ENCODE results near the gene EEIG1.
A peak's percentile ranks its signal among the peaks of the same experiment; 100 is the strongest.

Gene EEIG1

DNA sequence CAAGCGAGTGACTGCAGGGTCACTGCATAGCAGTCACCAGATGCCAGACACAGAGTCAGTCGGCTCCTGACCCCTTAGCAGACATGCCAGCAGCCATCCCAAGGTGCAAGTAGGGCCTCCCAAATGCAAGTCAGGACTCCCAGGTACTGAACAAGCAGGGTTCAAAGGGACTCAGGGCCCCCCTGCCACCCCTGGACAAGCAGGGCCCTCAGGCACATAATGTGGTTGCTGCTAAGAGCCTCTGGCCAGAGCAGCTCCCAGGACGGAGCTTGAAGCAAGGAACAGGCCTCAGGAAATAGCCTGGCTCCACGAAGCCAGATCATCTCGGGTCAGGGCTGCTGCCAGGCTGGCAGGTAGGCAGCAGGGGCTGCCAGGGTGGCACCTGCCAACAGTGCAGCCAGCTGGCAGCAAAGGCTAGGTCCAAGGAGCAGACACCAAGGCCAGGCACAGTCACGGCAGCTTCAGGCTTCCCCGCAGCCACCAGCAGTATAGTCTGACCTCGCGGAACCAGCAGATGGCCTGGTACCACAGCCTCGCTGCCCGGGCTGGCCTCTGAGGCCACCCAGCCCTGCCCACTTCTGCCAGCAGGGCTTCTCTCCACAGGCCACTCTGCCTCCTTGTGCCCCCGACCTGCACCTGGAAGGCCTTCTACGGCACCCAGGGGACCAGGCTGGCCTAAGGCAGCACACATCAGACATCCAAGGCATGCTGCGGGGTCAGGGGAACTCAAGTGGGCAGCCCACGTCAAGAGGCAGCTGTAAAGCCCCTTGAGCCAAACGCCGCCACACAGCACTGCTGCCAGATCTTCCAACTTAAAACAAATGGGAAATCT lies 7.4 kb downstream of the EEIG1 start:
- DNase-seq = no peak

GRCh38 chr9:127972236-127972871 lies 8.4 kb downstream of the EEIG1 start:
- DNase-seq = no peak

GRCh38 chr9:127971357-127972235 lies 9.2 kb downstream of the EEIG1 start:
- peak; percentile 64 for DNase-seq

GRCh38 chr9:127970401-127971313 lies 10.1 kb downstream of the EEIG1 start:
- DNase-seq = no peak

DNA sequence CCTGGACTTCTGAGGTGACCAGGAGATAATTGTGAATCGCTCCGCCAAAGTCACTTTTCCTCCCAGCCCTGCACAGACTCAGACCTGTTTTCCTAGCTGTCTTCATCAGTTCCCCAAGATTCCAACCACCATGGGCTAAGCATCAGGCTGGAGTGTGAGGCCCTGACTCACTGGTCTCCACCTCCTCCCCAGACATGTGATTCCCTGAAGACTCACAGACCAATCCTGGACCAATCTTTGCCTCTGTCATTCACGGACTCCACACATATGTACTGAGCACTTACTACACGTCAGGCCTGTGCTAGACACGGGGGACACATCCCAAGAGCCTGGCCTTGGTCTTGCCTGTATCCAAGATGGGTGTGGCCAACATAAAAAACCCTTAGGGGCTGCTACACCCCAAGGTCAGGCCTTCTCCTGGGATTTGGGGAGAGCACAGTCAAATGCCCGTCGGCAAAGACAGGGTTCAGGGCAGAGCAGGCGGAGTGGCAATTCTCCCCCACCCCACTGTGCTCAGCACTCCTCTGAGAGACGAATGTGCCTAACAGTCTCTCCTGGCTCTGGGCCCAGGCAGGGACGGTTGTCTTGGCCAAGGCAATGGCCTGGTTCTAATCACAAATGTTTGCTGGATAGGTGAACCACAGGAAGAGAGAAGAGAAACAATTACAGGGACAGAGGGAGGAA lies 11.9 kb downstream of the EEIG1 start:
- DNase-seq = no peak

DNA sequence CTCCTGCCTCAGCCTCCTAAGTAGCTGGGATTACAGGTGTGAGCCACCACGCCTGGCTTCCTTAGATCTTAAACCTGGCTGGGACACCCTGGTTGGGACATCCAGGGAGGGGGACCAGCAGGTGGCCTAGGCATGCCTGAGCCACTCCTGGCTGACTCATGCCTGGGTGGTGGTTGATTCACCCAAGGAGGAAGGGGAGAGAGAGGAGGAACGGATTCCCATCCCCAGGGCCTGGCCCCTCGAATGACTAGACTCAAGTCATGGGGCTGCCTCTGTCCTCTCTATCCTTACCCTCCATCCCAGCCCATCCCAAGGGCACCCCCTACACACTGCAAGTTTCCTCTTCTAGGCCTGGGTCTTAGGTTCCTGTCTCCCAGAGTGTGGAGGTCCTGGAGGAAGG lies 12.7 kb downstream of the EEIG1 start:
- DNase-seq = no peak

DNA sequence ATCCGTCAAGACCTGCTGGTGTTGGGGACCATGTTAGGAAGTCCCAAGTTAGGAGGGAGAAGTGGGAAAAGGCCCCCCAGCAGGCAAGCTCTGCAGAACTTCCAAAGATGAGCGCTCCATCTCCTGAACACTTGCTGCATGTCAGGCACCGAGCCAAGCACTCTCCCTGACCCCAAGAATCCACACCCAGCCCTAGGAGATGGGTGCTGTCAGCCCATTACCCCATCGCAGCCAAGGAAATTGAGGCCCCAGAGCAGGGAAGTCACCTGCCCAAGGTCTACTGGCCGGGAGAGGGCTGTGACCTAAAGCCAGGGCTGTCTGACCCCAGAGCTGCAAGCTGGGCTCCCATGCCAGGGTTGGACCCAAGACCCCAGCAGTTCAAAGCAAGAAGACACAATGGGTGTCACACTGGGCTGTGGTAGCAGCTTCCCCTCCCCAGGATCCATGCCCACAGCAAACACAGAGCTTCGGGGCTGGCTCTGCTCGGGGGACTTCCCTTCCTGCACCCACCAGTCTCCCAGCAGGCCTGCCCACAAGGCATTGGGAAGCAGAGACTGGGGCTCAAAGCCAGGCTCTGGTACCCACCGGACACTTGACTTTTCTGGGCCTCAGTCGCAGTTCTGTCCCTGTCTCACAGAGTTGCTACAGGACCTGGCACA lies 13.5 kb downstream of the EEIG1 start:
- no peak for DNase-seq

DNA sequence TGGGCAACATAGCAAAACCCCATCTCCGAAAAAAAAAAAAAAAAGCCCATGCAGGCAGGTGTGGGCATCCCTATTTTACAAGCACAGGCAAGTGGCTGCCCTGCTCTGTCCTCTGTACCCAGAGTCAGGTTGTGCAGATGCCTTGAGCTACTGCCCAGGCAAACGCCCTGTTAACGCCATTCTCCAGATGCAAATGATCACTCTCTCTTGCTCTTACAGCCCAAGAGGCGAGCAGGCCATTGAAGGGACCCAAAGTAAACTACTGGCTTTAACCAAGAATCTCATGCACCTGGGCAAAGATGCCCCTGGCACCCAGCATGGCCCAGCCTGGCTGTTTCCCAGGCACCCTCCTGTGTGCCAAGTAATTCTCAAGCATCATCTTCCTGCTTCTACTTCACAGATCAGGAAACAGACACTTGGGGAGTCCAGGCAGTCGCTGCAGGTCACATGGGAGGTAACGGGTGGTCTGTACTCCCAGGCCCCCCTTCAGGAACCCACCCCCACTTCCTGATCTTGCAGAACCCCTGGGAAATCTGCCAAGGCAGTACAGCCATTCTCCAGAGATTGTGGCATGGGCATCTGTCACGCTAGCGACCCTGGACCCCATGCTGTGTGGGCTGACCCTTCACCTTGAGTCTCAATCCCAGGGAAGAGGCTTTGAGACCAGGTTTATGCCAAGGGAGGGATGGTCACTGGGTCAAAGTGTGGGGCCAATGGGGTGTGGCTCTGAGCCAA lies 14.2 kb downstream of the EEIG1 start:
- no peak for DNase-seq

- no peak for DNase-seq
Measured at GRCh38 chr9:127965953-127966352, 14.8 kb downstream of the EEIG1 start.

DNA sequence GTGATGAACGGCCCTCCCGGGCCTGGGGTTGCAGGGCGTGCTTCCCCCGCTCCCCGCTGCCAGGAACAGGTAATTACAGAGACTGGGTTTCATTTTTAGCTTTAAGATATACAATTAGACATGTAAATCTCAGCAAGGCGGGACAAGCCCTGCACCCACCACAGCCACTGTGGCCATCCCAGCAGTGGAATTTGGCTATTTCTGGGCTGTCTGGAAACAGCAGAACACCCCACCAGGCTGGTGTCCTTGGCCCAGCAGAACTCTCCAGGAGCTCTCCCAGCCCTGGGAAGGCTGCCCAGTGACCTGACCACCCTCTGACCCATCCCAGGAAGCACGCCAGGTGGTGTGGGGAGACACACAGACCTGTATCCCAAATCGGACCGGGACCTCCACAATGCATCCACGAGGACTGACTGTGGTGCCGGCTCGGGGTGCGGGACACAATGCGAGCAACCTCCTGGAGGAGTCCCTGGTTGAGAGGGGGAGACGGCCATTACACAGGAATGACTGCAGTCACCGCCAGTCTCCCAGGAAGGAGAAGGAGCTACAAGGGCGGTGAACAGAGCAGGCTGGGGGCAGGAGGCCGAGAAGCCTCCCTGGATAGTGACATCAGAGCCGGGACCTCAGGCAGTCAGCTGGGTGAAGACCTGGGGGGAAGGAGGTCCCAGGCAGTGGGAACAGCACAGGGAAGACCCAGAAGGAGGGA lies 17.3 kb downstream of the EEIG1 start:
- DNase-seq = no peak

DNA sequence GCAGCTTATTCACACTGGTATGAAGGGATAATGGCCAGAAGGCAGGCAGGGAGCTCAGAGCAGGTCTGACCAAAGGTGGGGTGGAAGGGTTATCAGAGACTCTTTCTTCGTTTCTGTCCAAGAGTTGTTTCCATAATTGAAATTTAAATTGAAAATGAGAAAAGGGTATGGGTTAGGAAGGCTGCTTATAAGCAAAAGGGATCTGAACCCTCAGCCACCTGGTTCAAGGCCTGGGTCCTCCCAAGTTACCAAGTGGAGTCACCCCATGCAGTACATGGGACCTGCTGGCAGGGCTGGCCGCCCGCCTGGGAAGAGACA lies 17.8 kb downstream of the EEIG1 start:
- DNase-seq = no peak

GRCh38 chr9:127962278-127962677 lies 18.5 kb downstream of the EEIG1 start:
- DNase-seq = no peak

DNA sequence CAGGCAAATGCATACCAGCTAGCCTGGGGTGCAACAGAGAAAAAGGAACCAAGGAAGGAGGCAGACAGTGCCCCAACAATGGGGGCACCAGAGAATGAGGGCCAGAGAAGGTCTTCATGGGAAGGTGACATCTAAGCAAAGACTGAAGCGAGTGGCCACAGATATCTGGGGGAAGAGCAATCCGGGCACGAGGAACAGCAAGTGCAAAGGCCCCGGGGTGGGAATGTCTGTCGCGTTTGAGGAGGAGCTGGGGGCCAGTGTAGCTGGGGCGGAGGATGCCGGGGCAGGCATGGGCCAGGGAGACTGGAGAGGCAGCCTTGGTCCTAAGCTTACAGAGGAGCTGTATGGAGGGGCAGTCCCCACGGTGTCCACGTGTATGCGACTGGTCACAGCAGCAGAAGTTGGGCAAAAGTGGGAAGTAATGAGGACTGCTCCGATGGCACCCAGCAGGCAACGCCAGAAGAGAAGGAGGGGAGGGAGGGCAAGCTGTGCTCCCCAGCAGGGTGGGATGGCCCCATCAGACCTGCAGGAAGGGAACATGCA lies 19.1 kb downstream of the EEIG1 start:
- no peak for DNase-seq

GRCh38 chr9:127961155-127961490 lies 19.7 kb downstream of the EEIG1 start:
- no peak for DNase-seq

DNA sequence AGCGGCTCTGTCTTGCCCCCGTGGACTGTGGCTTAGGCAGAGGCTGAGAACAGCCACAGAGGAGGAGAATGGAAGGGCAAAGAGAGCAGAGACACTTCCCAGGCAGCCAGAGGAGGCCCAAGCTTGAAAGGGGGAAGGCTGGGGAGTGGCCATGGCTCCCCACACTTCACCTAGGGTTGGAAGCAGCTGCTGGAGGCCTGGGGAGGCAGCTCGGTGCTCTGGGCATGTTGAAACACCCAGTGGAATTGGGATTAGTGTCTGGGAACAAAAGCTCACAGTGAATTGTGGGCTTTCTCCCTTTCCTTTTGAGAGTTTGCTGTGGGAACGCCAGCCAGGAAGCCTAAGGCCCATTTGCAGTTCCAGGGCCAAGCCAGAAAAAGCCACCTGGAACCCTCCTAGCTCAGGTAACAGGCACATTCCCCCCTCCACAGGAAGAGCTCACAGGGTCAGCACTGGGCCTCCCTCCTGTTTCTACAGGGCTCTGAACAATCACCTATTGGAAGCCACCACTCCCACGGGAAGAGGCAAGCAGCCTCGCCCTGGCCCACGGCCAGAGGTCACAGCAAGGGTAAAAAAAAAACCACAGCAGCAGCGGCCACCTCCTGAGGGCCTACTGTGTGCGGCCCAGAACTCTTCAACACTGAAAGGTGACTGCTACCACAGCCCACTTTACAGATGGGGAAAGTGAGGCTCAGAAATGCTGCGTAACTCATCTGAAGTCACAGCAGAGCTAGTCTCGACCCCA lies 20.2 kb downstream of the EEIG1 start:
- no peak for DNase-seq

GRCh38 chr9:127959841-127960409 lies 20.9 kb downstream of the EEIG1 start:
- no peak for DNase-seq

GRCh38 chr9:127959398-127959797 lies 21.4 kb downstream of the EEIG1 start:
- DNase-seq = no peak

DNA sequence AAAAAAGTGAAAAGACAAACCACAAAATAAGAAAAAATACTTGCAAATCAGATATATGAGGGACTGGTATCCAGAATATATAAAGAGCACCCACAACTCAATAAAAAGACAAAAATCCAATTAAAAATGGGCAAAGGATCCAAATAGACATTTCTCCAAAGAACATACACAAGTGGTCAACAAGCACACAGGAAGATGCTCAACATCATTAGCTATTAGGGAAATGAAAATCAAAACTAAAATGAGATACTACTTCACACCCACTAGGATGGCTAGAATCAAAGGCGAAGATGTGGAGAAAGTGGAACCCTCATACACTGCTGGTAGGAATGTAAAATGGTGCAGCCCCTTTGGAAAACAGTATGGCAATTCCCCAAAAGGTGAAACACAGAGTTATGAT lies 22.1 kb downstream of the EEIG1 start:
- no peak for DNase-seq
